ENCODE measurements around the gene LRRC75A. TPM values are rescaled to one million over a fixed set of nuclear protein-coding genes. Genes with fewer than 3 reads are reported as not detected.
A peak's percentile ranks its signal among the peaks of the same experiment; 100 is the strongest.

The LRRC75A gene
- 9.4 and 10.1 TPM in 2 replicates for total RNA-seq (2021)
- long read RNA-seq, partial matches to known transcripts: 0 of 19 reads
- long read RNA-seq, other reads (novel, unspliced or antisense): 19 of 19 reads

GRCh38 chr17:16491703-16492612 is at the start of gene LRRC75A:
LRRC75A (minus strand) TSS chr17:16492193; CDS start chr17:16491990, 203 bp downstream.
- no peaks in the 10 kb centered on the region; a peak in 3 of 7 replicates for H3K36me3 Mint-ChIP-seq (ENCODE audit: insufficient read depth in 1 of 3, low read depth in 3 of 3)
- Histone ChIP-seq H3K9me3 (ENCODE audit: control insufficient read depth, low read depth, low read length) (no peaks in the 10 kb centered on the region), H3K27ac (ENCODE audit: insufficient read length, low read depth, low read length) (no peak within 1 kb of the TSS), H3K23ac (ENCODE audit: insufficient read length, low read depth, low read length) (no peak within 1 kb of the TSS), H3K4me1 (ENCODE audit: insufficient read depth, low read length) (peaks cover 10% of the 10 kb centered on the region; the same call in 1 of the 2 replicates), H3K79me2 (ENCODE audit: insufficient read depth, low read length) (no peaks in the 10 kb centered on the region; the same call in 1 of the 2 replicates), H3K79me1 (ENCODE audit: insufficient read depth, low read depth, low read length, poor library complexity, severe bottlenecking) (no peaks in the 10 kb centered on the region), H3K4me2 (ENCODE audit: insufficient read depth, insufficient read length, low read length) (peak within 1 kb of the TSS; percentile 53), H3K14ac (ENCODE audit: insufficient read depth, low read length) (no peak within 1 kb of the TSS; the same call in none of the 2 replicates), H2BK120ac (ENCODE audit: low read depth, low read length, poor library complexity, severe bottlenecking) (no peak within 1 kb of the TSS), H4K5ac (ENCODE audit: insufficient read length, low read depth, low read length) (no peak within 1 kb of the TSS), H4K8ac (replicated peaks; ENCODE audit: insufficient read length, low read depth, low read length) (no peak within 1 kb of the TSS), H3K27me3 (ENCODE audit: insufficient read depth, low read length) (no peaks in the 10 kb centered on the region), H2BK5ac (ENCODE audit: insufficient read length, low read length) (no peak within 1 kb of the TSS), H3K56ac (ENCODE audit: insufficient read length, low read depth, low read length) (no peak within 1 kb of the TSS), H2BK20ac (ENCODE audit: low read depth, low read length, poor library complexity, severe bottlenecking) (no peak within 1 kb of the TSS), H2AK5ac (ENCODE audit: insufficient read length, low read length) (no peak within 1 kb of the TSS), H4K91ac (ENCODE audit: insufficient read length, low read depth, low read length) (no peak within 1 kb of the TSS), H3K4ac (ENCODE audit: low read depth, low read length) (no peak within 1 kb of the TSS), H2AFZ (ENCODE audit: low read length) (no peak within 1 kb of the TSS), H3T11ph (ENCODE audit: low read length) (no peak within 1 kb of the TSS), H3K18ac (ENCODE audit: insufficient read length, low read depth, low read length) (peak within 1 kb of the TSS; percentile 51), H2BK12ac (ENCODE audit: insufficient read length, low read depth, low read length) (no peak within 1 kb of the TSS), H3K23me2 (ENCODE audit: insufficient read length, low read depth, low read length, poor library complexity, severe bottlenecking) (peaks cover 8% of the 10 kb centered on the region), H3K9ac (ENCODE audit: extremely low read depth, insufficient read length, low read length) (no peak within 1 kb of the TSS), H4K20me1 (ENCODE audit: control insufficient read depth, insufficient read depth, insufficient read length) (no peaks in the 10 kb centered on the region), H2BK15ac (ENCODE audit: low read depth, low read length) (no peak within 1 kb of the TSS)
- no peaks in the 10 kb centered on the region; a peak in 1 of 5 replicates for H3K9me3 Mint-ChIP-seq
- H3K4me3 Mint-ChIP-seq: peak within 1 kb of the TSS; percentile 74 to 83
- no CpG with 5 or more reads among the region's 134 CpGs for WGBS (ENCODE audit: extremely low coverage, insufficient read length, low lambda C conversion rate)
- peaks cover 59 to 60% of the 10 kb centered on the region in 2 experiments for H3K4me1 Mint-ChIP-seq
- peak; percentile 80 for DNase-seq
- H3K27me3 Mint-ChIP-seq (ENCODE audit: low read depth): peaks cover 30% of the 10 kb centered on the region
- 0 out of 7 replicates have a peak within 1 kb of the TSS, but pooled peaks of 1 of the 3 experiments have one; percentile 60 for H3K27ac Mint-ChIP-seq
- peak; percentile 43; the same call in 2 of the 3 replicates for TF ChIP-seq CTCF (conservative IDR thresholded peaks at IDR 0.05)
